SKM-1 treated with dmso at 0.1 percent for 144 hours (cell line): ENCODE data around the gene MYDGF.
A peak's percentile ranks its signal among the peaks of the same experiment; 100 is the strongest.

ENCODE experiments used
- DNase-seq: peaks from one replicate; lab custom pipeline; 2025; ENCODE audit not compliant: unreplicated experiment; lab: John Stamatoyannopoulos, UW

The MYDGF gene

DNA sequence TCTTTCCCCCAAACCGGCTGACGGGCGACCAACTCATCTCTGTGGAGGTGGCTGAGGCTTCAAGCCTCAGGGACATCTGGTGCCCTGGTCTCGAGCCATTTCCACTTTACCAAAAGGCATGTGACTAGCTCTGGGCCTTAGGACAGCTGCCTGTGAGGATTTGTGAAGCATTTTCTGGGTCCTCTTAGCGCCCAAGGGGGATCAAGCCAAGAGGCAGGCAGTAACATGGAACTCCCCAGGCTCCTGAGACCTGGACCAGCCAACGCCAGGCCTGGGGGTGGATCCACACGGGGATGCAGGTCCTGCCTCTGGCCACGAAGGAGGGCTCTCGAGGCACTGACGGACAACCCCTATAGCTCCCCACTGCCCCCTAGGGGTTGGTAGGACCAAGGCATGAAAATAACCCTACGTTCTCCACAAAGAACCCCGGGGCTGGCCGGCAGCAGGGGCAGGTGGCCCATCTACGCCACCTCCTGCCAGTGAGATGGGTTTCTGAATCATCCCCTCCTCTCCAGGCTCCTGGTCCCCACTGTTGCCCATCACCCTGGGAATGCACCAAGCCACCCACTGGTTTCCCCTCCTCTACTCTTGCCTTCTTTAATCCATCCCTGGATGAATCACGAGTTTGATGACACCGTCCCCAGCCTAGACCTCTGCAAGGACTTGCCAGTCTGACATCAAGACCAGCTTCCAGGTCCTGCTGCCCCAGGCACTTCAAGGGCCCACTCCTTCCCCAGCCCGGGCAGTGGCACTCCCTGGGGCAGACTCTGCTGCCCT, 7.0 kb upstream of the MYDGF start:
- peak; percentile 14 for DNase-seq

DNA sequence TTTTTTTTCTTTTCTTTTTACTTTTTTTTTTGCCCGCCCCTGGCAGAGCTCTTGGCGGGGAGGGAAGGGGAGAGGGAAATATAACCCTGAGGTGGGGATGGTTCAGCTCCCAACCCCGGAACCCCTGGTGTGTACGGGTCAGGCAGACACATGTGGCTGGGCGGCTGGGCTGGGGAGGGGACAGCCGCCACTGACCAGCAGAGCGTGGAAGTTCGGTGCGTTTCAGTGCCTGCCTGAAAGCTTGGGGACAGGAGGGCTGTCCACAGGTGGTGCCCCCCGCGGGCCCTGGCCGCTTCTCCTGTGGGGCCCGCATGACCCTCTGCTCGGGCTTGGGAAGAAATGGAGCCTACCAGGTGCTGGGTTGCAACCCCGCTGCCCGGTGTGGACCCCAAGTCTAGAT, 5.2 kb upstream of the MYDGF start:
- DNase-seq, result no peak

DNA sequence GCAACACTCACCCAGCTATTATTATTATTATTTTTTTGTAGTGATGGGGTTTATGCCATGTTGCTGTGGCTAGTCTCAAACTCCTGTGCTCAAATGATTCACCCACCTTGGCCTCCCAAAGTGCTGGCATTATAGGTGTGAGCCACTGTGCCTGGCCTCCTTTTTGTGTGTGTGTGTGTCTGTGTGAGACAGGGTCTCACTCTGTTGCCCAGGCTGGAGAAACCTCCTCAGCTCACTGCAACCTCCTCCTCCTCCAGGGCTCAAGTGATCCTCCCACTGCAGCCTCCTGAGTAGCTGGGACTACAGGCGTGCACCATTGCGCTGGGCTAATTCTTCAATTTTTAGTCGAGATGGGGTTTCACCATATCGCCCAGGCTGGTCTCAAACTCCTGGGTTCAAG, 3.6 kb upstream of the MYDGF start:
- no peak for DNase-seq

DNA sequence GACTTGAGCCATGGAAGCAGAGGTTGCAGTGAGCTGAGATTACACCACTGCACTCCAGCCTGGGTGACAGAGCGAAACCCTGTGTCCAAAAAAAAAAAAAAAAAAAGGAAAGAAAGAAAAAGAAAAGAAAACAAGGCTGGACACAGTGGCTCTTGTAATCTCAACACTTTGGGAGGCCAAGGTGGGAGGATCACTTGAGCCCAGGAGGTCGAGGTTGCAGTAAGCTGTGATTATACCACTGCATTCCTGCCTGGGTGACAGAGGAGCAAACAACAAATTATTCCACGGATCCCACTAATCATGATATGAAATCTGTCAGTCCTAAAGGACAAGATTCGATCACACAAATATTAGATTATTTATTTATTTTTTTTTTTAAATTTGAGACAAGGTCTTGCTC, 3.1 kb upstream of the MYDGF start:
- DNase-seq, result no peak

DNA sequence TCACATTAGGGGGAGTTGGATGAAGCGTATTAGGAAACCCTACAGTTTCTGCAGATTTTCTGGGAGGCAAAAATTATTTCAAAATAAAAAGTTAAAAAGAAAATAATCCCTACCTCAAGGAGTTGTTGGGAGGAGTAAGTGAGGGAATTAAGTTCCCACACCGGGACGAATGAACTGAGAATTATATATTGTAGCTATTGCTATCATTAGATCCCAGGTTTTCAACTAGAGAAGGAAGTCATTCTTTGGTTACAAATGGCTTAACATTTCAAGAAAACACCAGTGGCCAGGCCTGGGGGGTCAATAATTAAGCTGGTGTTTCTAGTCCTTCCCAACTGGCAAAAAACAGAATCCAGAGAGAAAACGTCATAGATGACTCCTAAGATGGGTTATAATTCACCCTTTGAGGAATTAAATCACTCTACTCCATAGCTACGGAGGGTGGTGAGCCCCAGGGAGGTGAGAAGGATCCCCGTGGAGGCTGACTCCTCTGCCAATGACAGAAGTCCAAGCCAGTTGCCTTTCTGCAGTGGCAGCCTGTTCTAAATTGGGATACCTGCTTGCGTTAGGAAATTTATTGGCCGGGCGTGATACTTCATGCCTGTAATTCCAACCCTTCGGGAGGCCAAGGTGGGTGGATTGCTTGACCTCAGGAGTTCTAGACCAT, 1.2 kb upstream of the MYDGF start:
- no peak for DNase-seq

DNA sequence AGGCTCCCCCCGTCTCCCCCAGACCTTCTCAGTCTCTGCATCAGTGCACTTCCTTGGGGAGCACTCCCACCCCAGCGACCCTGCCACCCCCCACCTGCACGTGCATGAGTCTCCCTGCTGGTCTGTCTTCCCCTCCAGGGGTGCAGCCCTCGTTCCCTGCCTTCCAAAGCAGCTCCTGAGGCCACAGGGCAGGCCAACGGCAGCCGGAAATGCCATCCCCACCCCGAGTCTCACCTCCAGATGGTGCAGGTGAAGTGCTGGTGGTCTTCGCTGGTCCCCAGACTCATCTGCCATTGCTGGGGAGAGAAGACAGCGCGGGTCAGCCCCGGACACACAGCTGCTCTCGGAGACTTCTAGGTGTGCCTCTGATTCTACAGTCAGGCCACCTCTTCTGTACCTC, 5.5 kb downstream of the MYDGF start:
- DNase-seq, result no peak

DNA sequence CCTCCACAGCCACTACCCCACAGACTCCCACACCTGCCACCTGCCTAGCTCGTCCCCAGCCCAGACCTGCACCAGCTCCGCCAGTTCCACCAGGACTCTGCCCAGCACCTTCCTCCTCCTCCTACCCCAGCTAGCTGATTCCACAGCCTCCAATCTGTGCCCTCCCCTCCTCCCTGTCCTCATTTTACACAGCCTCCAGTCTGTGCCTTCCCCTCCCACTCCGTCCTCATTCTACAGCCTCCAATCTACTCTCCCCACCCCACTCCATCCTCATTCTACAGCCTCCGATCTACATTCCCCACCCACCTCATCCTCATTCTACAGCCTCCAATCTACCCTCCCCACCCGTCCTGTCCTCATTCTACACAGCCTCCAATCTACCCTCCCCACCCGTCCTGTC, 7.3 kb downstream of the MYDGF start:
- no peak for DNase-seq

DNA sequence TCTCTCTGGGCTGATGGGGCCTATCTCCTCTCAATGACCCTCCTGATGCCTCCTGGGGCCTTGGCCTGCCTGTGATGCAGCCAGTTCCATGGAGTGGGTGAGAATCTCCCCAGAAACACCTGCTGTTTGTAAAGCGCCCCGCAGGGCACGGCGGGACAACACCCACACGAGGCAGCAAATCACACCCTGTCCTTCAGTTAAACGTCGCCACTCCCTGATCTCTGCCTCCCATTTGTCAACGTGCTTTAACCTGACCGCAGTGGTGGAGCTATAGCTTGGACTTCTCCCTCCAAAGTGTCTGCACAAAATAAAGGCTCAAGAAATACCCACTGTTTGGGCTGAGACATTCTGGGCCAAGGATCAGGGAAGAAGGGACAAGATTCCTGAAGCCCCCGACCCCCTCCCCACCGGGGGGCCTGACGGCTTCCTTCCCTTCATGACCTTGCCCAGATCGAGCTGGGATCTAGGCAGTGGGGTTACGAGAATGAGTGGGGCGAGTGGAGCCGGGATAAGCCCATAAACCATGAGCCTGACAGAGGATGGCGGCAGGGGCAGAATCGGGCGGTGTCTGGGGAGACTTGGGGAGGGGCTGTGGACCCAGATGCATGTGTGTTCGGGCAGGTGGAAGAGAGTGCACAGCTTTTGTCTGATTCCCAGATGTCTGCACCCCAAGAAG, 8.0 kb downstream of the MYDGF start:
- DNase-seq, result no peak

DNA sequence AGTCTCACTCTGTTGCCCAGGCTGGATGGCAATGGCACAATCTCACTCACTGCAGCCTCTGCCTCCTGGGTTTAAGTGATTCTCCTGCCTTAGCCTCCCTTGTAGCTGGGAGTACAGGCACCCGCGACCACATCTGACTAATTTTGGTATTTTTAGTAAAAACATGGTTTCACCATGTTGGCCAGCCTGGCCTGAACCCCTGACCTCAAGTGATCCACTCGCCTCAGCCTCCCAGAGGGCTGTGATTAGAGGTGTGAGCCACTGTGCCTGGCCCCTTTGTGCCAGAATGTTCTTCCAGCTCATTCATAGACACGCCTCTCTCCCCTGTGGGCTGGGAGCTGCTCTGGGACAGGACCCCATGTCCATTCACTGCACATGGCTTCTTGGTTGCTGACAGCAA, 9.1 kb downstream of the MYDGF start:
- DNase-seq, result no peak

DNA sequence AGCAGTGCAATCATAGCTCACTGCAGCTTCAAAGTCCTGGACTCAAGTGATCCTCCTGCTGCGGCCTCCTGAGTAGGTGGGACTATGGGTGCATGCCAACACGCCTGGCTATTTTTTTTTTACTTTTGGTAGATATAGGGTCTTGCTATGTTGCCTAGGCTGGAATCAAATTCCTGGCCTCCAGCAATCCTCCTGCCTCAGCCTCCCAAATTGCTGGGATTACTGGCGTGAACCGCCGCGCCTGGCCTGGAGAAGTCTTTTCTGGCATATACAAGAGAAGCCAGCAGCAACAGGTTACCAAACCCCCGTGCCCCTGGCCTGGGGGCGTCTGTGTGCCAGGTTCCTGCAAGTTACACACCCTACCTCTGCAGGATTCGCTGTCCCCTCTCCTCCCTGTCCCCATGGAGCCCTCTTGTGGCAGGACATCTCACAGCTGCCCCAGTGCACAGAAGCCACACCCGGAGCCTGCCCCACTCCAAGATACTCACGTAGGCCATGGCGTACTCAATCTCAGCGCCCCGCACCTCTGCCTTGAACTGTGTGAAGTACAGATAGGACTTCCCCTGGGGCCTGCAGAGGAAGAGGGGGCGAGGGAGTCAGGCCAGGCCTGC, 9.9 kb downstream of the MYDGF start:
- DNase-seq, result no peak

DNA sequence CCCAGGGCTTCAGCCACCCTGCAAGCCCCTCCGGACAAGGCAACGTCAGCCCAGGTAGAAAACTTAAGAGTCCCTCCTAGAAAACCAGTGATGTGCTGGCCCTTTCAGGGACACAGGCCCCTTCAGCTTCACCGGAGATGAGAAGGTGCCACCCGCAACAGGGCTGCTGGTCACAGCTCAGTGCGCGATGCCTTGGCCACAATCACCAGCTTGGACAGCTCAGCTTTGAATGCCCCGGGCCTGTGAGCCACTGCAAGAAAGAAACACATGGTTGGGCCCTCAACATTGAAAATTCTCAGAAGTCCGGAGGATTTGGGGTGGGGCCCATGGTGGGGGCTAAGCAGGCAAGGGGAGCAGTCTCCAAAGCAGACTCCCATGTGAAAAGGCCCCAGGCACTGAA, 12.3 kb downstream of the MYDGF start:
- DNase-seq, result no peak

DNA sequence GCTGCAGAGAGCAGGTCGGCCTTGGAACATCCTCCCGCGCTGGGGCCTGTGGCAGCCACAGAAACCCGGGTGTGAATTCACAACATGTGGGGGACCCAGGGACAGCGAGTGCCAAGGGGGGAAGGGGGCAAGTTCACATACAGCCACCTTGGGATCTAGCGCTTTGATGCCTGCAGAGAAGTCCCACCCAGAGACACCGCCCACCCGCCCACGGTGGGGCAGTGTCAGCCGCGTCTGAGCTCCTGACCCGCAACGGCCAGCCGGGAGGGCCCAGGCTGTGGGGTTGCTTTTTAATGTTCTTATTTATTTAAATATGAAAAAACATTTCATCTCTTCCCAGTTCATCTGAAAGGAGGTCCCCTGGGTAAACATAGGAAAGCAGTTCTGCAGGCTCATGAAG, 12.9 kb downstream of the MYDGF start:
- DNase-seq, result no peak

DNA sequence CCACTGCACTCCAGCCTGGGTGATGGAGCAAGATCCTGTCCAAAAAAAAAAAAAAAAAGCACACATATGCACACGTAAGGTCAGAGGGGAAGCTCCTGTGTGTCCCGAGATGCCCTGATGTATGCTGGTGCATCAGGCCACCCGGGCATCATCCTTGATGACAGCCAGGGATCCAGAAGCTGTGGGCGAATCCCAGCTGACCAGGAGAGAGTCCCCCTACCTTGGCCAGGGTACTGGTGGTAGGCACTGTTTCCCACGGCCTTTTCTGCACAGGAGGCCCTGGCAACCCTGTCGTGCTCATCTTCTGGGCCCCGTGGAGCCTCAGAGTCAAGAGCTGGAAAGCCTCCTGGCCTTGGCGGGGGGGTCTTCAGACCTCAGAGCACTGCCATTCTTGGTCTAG, 14.0 kb downstream of the MYDGF start:
- DNase-seq, result no peak

DNA sequence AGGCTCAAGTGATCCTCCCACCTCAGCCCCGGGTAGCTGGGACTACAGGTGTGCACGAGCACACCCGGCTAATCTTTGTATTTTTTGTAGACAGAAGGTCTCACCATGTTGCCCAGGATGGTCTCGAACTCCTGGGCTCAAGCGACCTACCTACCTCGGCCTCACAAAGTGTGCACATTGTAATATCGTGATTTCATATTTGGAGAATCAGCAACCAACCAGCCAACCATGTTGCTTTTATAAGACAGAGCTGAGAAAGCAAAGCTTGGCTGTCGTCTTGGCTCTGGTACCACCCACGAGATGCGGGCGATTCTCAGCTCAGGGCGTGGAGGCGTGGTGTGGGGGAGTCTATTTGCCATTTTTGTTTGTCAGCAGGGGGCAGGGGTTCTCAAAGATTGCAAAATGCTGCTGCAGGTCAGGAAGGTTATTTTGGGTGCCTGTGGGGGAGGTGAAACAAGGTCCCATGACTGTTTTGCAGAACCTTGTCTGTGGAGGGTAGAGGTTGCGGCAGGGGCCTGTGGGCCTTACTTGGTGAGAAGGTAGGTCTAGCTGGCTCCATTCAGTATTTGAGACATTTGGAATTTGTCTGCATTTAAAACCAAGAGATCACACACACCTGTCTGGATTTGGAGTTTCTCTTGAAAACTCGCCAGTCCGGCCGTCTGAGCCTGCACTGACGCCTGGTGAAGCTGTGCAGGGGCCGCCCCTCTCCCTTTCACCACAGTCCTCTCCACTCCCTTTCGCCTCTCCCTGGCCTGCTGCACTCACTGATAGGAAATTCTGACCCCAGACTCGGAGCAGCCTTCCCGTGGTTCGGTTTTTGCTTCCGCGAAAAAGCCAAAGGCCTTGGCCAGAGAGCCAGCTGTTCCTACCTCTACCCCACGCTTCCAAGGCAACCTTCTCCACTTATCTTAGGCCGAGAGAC, 15.4 kb downstream of the MYDGF start:
- DNase-seq, result no peak

DNA sequence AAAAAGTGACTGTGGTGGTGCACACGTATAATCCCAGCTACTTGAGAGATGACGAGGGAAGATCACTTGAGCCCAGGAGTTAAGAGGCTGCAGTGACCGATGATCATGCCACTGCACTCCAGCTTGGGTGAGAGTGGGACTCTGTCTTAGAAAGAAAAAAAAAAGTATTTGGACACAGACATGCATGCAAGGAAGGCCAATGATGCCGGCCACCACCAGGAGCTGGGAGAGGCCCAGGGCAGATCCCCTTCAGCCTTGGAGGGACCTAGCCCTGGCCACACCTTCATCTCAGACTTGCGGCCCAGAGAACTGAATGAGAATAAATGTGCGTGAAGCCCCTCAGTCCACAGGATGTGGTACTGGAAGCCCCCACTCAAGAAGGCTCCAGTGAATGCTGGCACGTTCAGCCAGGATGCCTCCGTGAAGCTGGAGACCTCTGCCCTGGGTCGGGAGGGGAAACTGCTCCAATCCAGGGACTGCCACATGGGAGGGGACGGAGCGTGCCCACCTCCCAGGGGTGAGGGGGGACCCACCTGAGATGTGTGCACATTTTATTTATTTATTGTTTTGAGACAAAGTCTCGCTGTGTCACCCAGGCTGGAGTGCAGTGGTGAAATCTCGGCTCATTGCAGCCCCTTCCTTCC, 16.2 kb downstream of the MYDGF start:
- no peak for DNase-seq

DNA sequence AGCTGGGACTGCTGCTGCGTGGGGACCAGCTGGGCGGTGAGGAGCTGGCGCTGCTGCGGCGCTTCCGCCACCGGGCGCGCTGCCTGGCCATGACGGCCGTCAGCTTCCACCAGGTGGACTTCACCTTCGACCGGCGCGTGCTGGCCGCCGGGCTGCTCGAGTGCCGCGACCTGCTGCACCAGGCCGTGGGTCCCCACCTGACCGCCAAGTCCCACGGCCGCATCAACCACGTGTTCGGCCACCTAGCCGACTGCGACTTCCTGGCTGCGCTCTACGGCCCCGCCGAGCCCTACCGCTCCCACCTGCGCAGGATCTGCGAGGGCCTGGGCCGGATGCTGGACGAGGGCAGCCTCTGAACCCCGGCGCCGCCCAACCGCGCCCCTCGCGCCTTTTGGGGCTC, 18.1 kb downstream of the MYDGF start:
- no peak for DNase-seq

DNA sequence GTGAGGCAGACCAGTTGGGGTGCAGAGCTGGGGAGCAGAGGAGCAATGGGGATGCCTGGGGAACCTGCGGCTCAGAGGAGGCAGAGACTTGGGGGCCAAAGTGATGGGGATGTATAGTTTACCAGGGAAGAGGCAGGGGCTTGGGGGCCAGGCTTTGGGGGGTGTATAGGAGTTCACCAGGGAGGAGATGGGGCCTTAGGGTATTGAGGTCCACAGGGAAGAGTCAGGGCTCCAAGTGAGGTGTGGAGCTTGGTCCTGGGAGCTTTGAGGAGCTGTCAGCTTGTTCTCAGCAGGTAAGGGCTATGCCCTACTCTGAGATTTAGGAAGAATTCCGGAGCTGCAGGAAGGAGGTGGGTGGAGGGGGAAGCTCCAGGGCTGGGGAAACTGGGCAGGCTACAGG, 20.0 kb downstream of the MYDGF start:
- no peak for DNase-seq

DNA sequence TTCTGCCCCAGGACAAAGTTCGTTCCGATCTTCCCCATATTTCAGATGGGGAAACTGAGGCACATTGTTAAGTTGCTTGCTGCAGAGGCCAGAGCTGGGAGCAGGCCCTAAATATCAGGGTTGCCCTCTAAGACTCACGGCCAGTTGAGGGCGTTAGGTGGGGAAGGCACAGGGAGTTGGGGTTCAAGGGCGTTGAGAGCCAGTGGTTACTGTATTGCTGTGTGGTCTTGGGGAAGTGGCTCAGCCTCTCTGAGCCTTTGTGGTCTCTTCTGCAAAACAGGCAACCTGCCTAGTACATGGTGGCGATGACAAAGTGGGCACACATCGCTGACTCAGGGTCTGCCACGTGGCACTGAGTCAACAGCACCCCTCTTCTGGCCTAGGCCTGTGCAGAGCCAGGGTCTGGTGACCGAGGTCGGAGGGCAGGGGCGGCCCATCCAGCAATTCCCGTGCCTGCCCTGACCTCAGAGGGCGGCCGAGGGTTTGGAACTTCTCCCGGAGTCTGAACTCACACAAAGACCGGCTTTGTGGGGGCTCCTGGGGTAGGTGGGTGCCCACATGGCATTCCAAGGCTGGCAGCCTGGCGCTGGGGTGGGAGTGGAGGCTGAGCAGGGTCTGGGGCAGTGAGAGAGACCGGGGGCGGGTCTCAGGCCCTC, 20.6 kb downstream of the MYDGF start:
- DNase-seq, result no peak

DNA sequence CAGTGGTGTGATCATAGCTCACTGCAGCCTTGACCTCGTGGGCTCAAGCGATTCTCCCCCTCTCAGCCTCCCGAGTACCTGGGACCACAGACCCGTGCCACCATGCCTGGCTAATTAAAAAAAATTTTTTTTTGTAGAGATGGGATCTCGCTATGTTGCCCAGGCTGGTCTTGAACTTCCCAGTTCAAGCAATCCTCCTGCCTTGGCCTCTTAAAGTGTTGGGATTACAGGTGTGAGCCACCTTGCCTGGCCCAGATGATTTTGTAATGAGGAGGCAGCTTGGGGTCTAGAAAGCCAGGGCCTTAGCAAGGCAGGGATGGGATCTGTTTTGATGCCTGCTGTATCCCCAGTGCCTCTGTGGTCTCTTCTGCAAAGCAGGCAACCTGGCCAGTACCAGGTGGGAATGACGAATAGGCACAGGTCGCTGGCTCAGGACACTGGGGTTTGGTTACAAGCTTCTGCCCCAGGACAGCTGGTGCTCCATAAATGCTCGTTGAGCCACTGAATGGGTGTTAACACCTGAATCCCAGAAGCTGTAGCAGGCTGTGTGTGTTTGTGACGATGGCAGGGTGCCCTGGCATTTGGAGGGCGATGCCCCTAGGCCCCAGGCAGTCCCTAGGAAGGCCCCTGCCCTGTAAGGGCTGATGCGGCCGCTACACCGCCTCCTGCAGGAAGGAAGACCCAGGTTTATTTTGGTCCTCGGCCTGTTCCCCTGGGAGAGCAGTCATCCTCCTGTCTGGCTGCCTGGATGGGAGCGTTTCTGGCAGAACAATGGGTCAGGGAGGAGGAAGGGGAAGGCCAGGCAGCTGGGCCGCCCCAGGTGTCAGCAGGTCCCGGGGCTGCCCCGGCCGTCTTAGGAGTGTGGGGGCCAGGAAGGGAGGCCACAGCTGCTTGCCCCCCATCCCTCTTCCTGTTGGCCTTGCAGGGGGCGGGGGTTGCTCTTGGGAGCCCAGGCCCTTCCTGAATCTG, 22.2 kb downstream of the MYDGF start:
- no peak for DNase-seq
